Caco-2 (cell line): ENCODE data around the gene ADGRA1. TPM values are rescaled to one million over a fixed set of nuclear protein-coding genes. Genes with fewer than 3 reads are reported as not detected.

ENCODE experiments used
- BruUV-seq: library from RNA; stranded (reverse); fragments of 400-500 nt; replicated peaks from 2 replicates; lab custom pipeline; 2021; lab: Mats Ljungman, UMichigan
- CTCF ChIA-PET: fragments of 300-600 bp; sonication (Branson Sonifier 250); formaldehyde crosslinking; loops from one replicate; lab custom pipeline; 2022; ENCODE audit warnings: antibody characterized with exemption; lab: Charles Lee
- POLR2A ChIA-PET: fragments of 300-600 bp; sonication (Branson Sonifier 250); formaldehyde crosslinking; loops from one replicate; lab custom pipeline; 2022; ENCODE audit warnings: antibody characterized with exemption; lab: Charles Lee
- DNase-seq, 2 experiments: peaks; one replicate each; pipeline versions ENCODE4 v3.0.0 to v3.0.0-alpha.2; 2020 to 2022
- H3K27me3 ChIP-seq: replicated peaks from 2 replicates; pipeline ENCODE4 v1.6.0; 2011; ENCODE audit warnings: low read length; ENCODE audit not compliant: control insufficient read depth, insufficient read depth
- H3K36me3 ChIP-seq: 2 replicates; pipeline ENCODE4 v1.5.1; 2011; ENCODE audit warnings: low read length; ENCODE audit not compliant: control insufficient read depth, insufficient read depth
- H3K4me1 ChIP-seq: fragments of 250-450 bp; sonication (Bioruptor Pico); 2 replicates; pipeline ENCODE4 v1.5.1; 2020; ENCODE audit warnings: mild to moderate bottlenecking
- H3K4me3 ChIP-seq: 2 replicates; pipeline ENCODE4 v1.5.1; 2011; ENCODE audit warnings: low read depth, mild to moderate bottlenecking, control low read depth, low read length
- H3K9me3 ChIP-seq: fragments of 250-450 bp; sonication (Bioruptor Pico); 2 replicates; pipeline ENCODE4 v1.5.1; 2020; ENCODE audit warnings: mild to moderate bottlenecking, moderate library complexity
- H3K27ac Mint-ChIP-seq: one replicate; pipeline ENCODE4 v1.8.0; 2022; ENCODE audit warnings: mixed read lengths; ENCODE audit not compliant: unreplicated experiment
- H3K27me3 Mint-ChIP-seq: one replicate; pipeline ENCODE4 v1.8.0; 2022; ENCODE audit warnings: mixed read lengths; ENCODE audit not compliant: insufficient read depth, unreplicated experiment
- H3K36me3 Mint-ChIP-seq: one replicate; pipeline ENCODE4 v1.8.0; 2022; ENCODE audit warnings: mild to moderate bottlenecking, mixed read lengths; ENCODE audit not compliant: insufficient read depth, unreplicated experiment
- H3K4me1 Mint-ChIP-seq: one replicate; pipeline ENCODE4 v1.8.0; 2022; ENCODE audit warnings: low read depth, mixed read lengths; ENCODE audit not compliant: unreplicated experiment
- H3K4me3 Mint-ChIP-seq: one replicate; pipeline ENCODE4 v1.8.0; 2022; ENCODE audit warnings: mild to moderate bottlenecking, moderate library complexity, mixed read lengths; ENCODE audit not compliant: unreplicated experiment
- H3K9me3 Mint-ChIP-seq: one replicate; pipeline ENCODE4 v1.8.0; 2022; ENCODE audit warnings: mixed read lengths; ENCODE audit not compliant: unreplicated experiment
- intact Hi-C: fragments of 100-400 bp; cut with micrococcal nuclease; formaldehyde crosslinking; loops from one replicate; pipeline ENCODE4 v1.10.0; 2022; ENCODE audit not compliant: unreplicated experiment
- total RNA-seq: library from RNA; stranded (reverse); gene quantifications from 2 replicates; pipeline ENCODE4 v1.2.3, GENCODE V29; 2022
- TF ChIP-seq, protein P1 (sequence below), 2 experiments: fragments of 200-600 bp in 1 of 2; IDR thresholded peaks; 1 replicate in 1 of 2; 2 replicates in 1 of 2; pipeline versions ENCODE4 v1.5.1 to v1.8.0; 2011 to 2022; ENCODE audit warnings: antibody characterized with exemption in 1 of 2, control low read depth in 1 of 2, inconsistent platforms in 1 of 2, low read depth in 1 of 2, low read length in 1 of 2, mild to moderate bottlenecking in 1 of 2, moderate library complexity in 1 of 2; ENCODE audit not compliant: insufficient read depth in 1 of 2, severe bottlenecking in 1 of 2, unreplicated experiment in 1 of 2

ADGRA1 gene
- total RNA-seq, 1 experiment from 2014 or later: not detected

DNA sequence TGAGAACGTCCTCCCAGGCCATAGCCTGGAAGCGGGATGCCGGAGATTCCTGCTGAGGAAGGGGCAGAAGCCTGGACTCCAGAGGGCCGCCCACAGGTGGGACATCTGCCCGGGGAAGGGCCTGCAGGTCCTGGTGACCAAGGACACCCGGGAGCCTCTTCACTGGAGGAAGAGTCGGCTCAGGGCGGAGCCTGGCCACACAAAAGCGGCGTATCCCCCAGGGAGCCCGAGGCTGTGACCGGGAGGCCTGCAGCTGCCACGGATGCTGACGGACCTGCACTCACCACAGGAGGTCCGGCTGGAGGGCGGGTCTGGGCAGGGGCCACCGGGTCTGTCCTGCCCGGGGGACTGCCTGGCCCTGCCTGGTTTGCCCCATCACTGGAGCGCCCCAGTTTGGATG is 15.5 kb upstream of the ADGRA1 start:
- no peaks in the 10 kb centered on the region for H3K27me3 ChIP-seq
- Mint-ChIP-seq H3K4me1 (no peaks in the 10 kb centered on the region), H3K36me3 (no peaks in the 10 kb centered on the region), H3K4me3 (no peak overlapping the region), H3K27ac (no peak overlapping the region), H3K9me3 (no peaks in the 10 kb centered on the region), H3K27me3 (peaks cover 7% of the 10 kb centered on the region)
- no peak overlapping the region for H3K4me3 ChIP-seq
- no TSS peak for BruUV-seq
- CTCF ChIA-PET: no interaction called here
- no peaks in the 10 kb centered on the region for H3K9me3 ChIP-seq
- TF ChIP-seq, protein P1, sequence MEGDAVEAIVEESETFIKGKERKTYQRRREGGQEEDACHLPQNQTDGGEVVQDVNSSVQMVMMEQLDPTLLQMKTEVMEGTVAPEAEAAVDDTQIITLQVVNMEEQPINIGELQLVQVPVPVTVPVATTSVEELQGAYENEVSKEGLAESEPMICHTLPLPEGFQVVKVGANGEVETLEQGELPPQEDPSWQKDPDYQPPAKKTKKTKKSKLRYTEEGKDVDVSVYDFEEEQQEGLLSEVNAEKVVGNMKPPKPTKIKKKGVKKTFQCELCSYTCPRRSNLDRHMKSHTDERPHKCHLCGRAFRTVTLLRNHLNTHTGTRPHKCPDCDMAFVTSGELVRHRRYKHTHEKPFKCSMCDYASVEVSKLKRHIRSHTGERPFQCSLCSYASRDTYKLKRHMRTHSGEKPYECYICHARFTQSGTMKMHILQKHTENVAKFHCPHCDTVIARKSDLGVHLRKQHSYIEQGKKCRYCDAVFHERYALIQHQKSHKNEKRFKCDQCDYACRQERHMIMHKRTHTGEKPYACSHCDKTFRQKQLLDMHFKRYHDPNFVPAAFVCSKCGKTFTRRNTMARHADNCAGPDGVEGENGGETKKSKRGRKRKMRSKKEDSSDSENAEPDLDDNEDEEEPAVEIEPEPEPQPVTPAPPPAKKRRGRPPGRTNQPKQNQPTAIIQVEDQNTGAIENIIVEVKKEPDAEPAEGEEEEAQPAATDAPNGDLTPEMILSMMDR (IDR thresholded peaks at IDR 0.05; ENCODE audit: insufficient read depth in 1 of 2, low read depth in 1 of 2, low read length in 1 of 2, severe bottlenecking in 1 of 2, unreplicated experiment in 1 of 2): no peak
- intact Hi-C loops: no loop called here
- POLR2A ChIA-PET: no interaction called here
- 0 out of 2 replicates have a peak, but pooled peaks cover 3% of the 10 kb centered on the region for H3K4me1 ChIP-seq
- DNase-seq: no peak
- no peaks in the 10 kb centered on the region for H3K36me3 ChIP-seq

DNA sequence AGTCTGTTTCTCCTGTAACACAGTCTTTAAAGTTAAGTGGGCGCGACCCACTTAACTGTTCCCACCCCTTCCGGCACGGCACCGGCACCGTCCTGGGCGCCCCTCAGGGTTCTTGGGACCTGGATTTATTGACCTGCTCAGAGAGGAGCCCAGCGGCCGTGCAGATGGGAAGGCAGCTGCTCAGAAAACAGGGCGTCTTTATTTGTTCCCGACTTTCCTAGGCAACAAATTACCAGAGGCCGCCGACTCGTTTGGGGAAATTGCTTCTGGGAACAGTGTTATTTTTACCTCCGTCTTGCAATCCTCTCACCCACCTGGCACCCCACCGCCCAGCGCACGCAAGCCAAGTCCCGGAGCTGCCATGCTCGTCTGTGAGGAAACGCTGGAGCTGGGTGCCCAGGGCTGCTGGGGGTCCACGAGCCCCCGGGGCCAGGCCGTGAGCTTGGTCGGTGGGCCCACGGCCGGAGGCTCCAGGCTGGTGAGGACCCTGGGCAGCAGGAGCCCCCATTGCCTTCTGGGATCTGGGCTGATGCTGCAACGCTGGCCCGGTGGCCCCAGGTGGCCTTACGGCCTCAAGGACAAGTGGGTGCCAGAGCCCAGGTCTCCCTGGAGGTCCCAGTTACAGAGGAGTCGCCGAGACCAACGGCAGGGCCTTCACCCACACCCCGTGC is 14.9 kb upstream of the ADGRA1 start:
- H3K36me3 ChIP-seq: no peaks in the 10 kb centered on the region
- CTCF ChIA-PET: no interaction called here
- intact Hi-C loops: no loop called here

DNA sequence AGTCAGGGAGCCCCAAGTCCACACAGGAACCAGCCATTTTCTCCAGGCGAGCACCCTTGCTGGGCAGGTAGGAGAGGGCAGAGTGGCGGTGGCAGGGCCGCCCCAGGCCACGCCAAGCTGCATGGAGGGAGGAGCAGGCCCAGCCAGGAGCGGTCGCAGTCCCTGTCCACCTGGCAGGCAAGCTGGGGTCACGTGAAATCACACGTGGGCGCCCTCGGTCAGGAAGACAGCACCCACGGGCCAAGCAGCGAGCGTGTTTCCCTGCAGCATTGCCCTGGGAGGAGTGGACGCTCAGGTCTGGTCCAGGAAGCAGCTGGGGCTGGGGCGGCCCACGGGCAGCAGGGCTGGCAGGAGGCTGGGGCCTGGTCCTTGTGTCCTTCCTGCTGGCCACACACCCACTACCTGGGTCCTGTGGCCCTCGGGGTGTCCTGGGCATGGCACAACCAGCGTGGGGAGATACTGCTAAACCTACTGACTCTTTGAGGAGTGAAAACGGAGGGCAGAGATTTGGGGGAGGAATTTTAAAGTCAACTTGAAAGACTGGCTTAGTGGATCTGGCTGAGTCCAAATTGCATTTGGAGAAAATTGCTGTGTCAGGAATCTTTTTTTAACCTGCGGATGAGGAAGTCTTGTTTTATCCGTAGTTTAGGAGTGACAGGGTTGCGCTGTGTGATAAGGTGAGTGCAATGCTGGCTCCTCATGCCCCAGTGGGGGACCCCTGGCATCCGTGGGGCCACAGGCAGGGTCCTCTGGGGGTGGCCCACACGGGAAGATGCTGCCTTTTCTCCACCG is 12.2 kb upstream of the ADGRA1 start:
- no peak for DNase-seq
- BruUV-seq: no TSS peak
- no peaks in the 10 kb centered on the region for H3K9me3 Mint-ChIP-seq
- intact Hi-C loops: no loop called here
- TF ChIP-seq, protein P1 (IDR thresholded peaks at IDR 0.05; ENCODE audit: insufficient read depth in 1 of 2, low read depth in 1 of 2, low read length in 1 of 2, severe bottlenecking in 1 of 2, unreplicated experiment in 1 of 2): no peak
- no peaks in the 10 kb centered on the region for H3K9me3 ChIP-seq
- no peaks in the 10 kb centered on the region for H3K27me3 ChIP-seq
- H3K4me3 ChIP-seq: no peak overlapping the region
- POLR2A ChIA-PET: no interaction called here
- no peaks in the 10 kb centered on the region for H3K4me1 Mint-ChIP-seq
- H3K36me3 Mint-ChIP-seq: no peaks in the 10 kb centered on the region
- no peaks in the 10 kb centered on the region for H3K36me3 ChIP-seq
- peaks cover 7% of the 10 kb centered on the region for H3K27me3 Mint-ChIP-seq
- no peak overlapping the region for H3K27ac Mint-ChIP-seq
- CTCF ChIA-PET: no interaction called here
- H3K4me3 Mint-ChIP-seq: no peak overlapping the region
- H3K4me1 ChIP-seq: 0 out of 2 replicates have a peak, but pooled peaks cover 3% of the 10 kb centered on the region

More for the DNA sequence above, 14.9 kb upstream of the ADGRA1 start:
- no TSS peak for BruUV-seq
- H3K4me1 ChIP-seq: 0 out of 2 replicates have a peak, but pooled peaks cover 3% of the 10 kb centered on the region
- POLR2A ChIA-PET: no interaction called here
- no peak overlapping the region for H3K4me3 ChIP-seq
- TF ChIP-seq, protein P1 (IDR thresholded peaks at IDR 0.05; ENCODE audit: insufficient read depth in 1 of 2, low read depth in 1 of 2, low read length in 1 of 2, severe bottlenecking in 1 of 2, unreplicated experiment in 1 of 2): no peak
- no peaks in the 10 kb centered on the region for H3K9me3 Mint-ChIP-seq
- H3K9me3 ChIP-seq: no peaks in the 10 kb centered on the region
- DNase-seq: no peak
- H3K27me3 Mint-ChIP-seq: peaks cover 7% of the 10 kb centered on the region
- no peaks in the 10 kb centered on the region for H3K36me3 Mint-ChIP-seq
- no peaks in the 10 kb centered on the region for H3K27me3 ChIP-seq
- no peak overlapping the region for H3K4me3 Mint-ChIP-seq
- no peak overlapping the region for H3K27ac Mint-ChIP-seq
- H3K4me1 Mint-ChIP-seq: no peaks in the 10 kb centered on the region
